ENCODE measurements around the gene P2RY4. TPM values are rescaled to one million over a fixed set of nuclear protein-coding genes. Genes with fewer than 3 reads are reported as not detected.

Gene P2RY4
- total RNA-seq, 4 donors from 2014 or later, result 2.2 to 7.0 (median 4.3) TPM

DNA sequence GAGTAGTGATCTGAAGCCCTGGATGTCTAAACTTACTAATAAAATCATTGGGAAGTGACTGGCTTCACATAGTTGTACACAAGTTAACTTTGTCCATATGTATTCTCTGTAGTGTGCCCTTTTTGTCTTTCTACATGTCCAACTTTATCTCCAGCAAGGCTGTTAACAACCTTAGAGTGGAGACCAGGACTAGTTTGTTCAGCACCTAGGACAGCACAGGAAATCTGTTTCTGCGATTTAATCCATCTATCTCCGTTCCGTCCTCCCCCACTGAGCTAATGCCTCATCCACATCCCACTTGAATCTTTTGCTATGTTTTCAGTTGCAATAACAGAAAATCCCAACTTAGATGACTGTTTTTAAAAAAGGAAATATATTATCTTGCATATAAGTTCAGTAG lies 4.8 kb upstream of the P2RY4 start:
- 65% methylated on average over 3 of the region's 3 CpGs for WGBS
- TF ChIP-seq POLR2A (IDR thresholded peaks at IDR 0.05) (no peak), CTCF (IDR thresholded peaks at IDR 0.05) (no peak), EP300 (IDR thresholded peaks at IDR 0.05) (no peak), POLR2AphosphoS5 (IDR thresholded peaks at IDR 0.05) (no peak)

GRCh38 chrX:70262952-70263567 lies 3.1 kb upstream of the P2RY4 start:
- DNase-seq (ENCODE audit: low spot score in 2 of 2), result no peak
- Histone ChIP-seq H3K4me3 (no peak overlapping the region), H3K27me3 (no peaks in the 10 kb centered on the region), H3K9me3 (no peaks in the 10 kb centered on the region), H3K36me3 (no peaks in the 10 kb centered on the region), H3K4me1 (peaks cover 3% of the 10 kb centered on the region), H3K27ac (no peak overlapping the region)
- 12% methylated on average over 7 of the region's 7 CpGs for WGBS
- TF ChIP-seq POLR2AphosphoS5 (IDR thresholded peaks at IDR 0.05), result no peak
- TF ChIP-seq CTCF (IDR thresholded peaks at IDR 0.05), result peak in 1 of 2 donors; percentile 43
- no peak for TF ChIP-seq EP300 (IDR thresholded peaks at IDR 0.05)
- TF ChIP-seq POLR2A (IDR thresholded peaks at IDR 0.05), result no peak

More for the DNA sequence above, 4.8 kb upstream of the P2RY4 start:
- Histone ChIP-seq H3K36me3 (no peaks in the 10 kb centered on the region), H3K4me1 (peaks cover 3% of the 10 kb centered on the region), H3K4me3 (no peak overlapping the region), H3K9me3 (no peaks in the 10 kb centered on the region), H3K27ac (no peak overlapping the region), H3K27me3 (no peaks in the 10 kb centered on the region)
- DNase-seq (ENCODE audit: low spot score in 2 of 2), result no peak

- no peak overlapping the region for H3K4me3 ChIP-seq
- DNase-seq (ENCODE audit: low spot score in 2 of 2), result no peak
- H3K36me3 ChIP-seq, result no peaks in the 10 kb centered on the region
- no peak overlapping the region for H3K27ac ChIP-seq
- TF ChIP-seq CTCF (IDR thresholded peaks at IDR 0.05), result no peak
- TF ChIP-seq POLR2A (IDR thresholded peaks at IDR 0.05), result no peak
- TF ChIP-seq EP300 (IDR thresholded peaks at IDR 0.05), result no peak
- no peak for TF ChIP-seq POLR2AphosphoS5 (IDR thresholded peaks at IDR 0.05)
- WGBS, result 61% methylated on average over 4 of the region's 5 CpGs
- H3K4me1 ChIP-seq, result peaks cover 2% of the 10 kb centered on the region
- no peaks in the 10 kb centered on the region for H3K9me3 ChIP-seq
- no peaks in the 10 kb centered on the region for H3K27me3 ChIP-seq
These were observed 2.3 kb downstream of the P2RY4 start for GRCh38 chrX:70257423-70258288.

- no peaks in the 10 kb centered on the region for H3K27me3 ChIP-seq
- H3K4me3 ChIP-seq, result no peak overlapping the region
- no peaks in the 10 kb centered on the region for H3K36me3 ChIP-seq
- H3K27ac ChIP-seq, result no peak overlapping the region
- no peak for TF ChIP-seq POLR2A (IDR thresholded peaks at IDR 0.05)
- TF ChIP-seq POLR2AphosphoS5 (IDR thresholded peaks at IDR 0.05), result no peak
- TF ChIP-seq CTCF (IDR thresholded peaks at IDR 0.05), result no peak
- TF ChIP-seq EP300 (IDR thresholded peaks at IDR 0.05), result no peak
- no peaks in the 10 kb centered on the region for H3K9me3 ChIP-seq
- no peaks in the 10 kb centered on the region for H3K4me1 ChIP-seq
- WGBS, result 71% methylated on average over 2 of the region's 2 CpGs
- DNase-seq (ENCODE audit: low spot score in 2 of 2), result no peak
These were observed 4.6 kb downstream of the P2RY4 start for GRCh38 chrX:70255452-70255851.

DNA sequence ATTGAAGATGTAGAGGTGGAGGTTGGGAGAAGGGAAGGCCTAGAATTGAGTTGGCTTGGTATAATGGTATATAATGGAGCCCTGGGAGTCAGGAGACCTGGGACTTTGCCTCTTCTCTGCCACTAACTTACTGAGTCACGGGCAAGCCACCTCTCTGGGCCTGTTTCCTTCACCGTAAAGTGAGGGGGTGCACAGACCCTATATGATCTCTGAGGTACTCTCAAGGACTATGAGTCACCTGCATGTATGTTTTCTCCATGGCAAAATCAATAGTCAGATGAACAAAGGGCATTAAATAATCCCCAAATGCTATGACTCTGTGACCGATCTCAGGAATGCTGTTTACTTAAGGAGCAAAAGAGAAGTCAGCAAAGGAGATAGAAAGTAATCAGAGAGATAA lies 5.1 kb downstream of the P2RY4 start:
- H3K4me3 ChIP-seq, result no peak overlapping the region
- TF ChIP-seq EP300 (IDR thresholded peaks at IDR 0.05) (no peak), CTCF (IDR thresholded peaks at IDR 0.05) (no peak), POLR2AphosphoS5 (IDR thresholded peaks at IDR 0.05) (no peak), POLR2A (IDR thresholded peaks at IDR 0.05) (no peak)
- 88% methylated on average over 3 of the region's 3 CpGs for WGBS

More for the DNA sequence above, 5.1 kb downstream of the P2RY4 start:
- Histone ChIP-seq H3K36me3 (no peaks in the 10 kb centered on the region), H3K27me3 (no peaks in the 10 kb centered on the region), H3K4me1 (no peaks in the 10 kb centered on the region), H3K27ac (no peak overlapping the region), H3K9me3 (no peaks in the 10 kb centered on the region)
- no peak for DNase-seq (ENCODE audit: low spot score in 2 of 2)
